DOHH2 (cell line): ENCODE measurements around the gene ADM.

Experiments
- H3F3A ChIP-seq: fragments of 200-600 bp; sonication (generic), shearing (Covaris generic); 2 replicates; pipeline ENCODE4 v1.6.0; 2016; ENCODE audit warnings: antibody characterized with exemption, mild to moderate bottlenecking; ENCODE audit not compliant: control insufficient read depth, insufficient read depth
- H3K27ac ChIP-seq: fragments of 200-600 bp; sonication (generic); 2 replicates; pipeline ENCODE4 v1.5.1; 2014; ENCODE audit warnings: low read depth, mild to moderate bottlenecking, low read length, moderate library complexity
- H3K27me3 ChIP-seq: fragments of 200-600 bp; sonication (generic); 2 replicates; pipeline ENCODE4 v1.6.1; 2014; ENCODE audit warnings: mild to moderate bottlenecking, low read length, mixed read lengths; ENCODE audit not compliant: control insufficient read depth
- H3K36me3 ChIP-seq: fragments of 200-600 bp; sonication (generic); 2 replicates; pipeline ENCODE4 v1.6.1; 2014; ENCODE audit warnings: mild to moderate bottlenecking, low read length, moderate library complexity, mixed read lengths; ENCODE audit not compliant: control insufficient read depth
- H3K4me1 ChIP-seq: fragments of 200-600 bp; sonication (generic); 2 replicates; pipeline ENCODE4 v1.6.1; 2014; ENCODE audit warnings: mild to moderate bottlenecking, low read length, mixed read lengths; ENCODE audit not compliant: control insufficient read depth
- H3K4me2 ChIP-seq: fragments of 200-600 bp; sonication (generic); 2 replicates; pipeline ENCODE4 v1.6.0; 2014; ENCODE audit warnings: mild to moderate bottlenecking, low read length, moderate library complexity
- H3K4me3 ChIP-seq: fragments of 200-600 bp; sonication (generic); 2 replicates; pipeline ENCODE4 v1.5.1; 2014; ENCODE audit warnings: mild to moderate bottlenecking, low read length, mixed read lengths
- H3K79me2 ChIP-seq: fragments of 200-600 bp; sonication (generic); 2 replicates; pipeline ENCODE4 v1.6.1; 2014; ENCODE audit warnings: mild to moderate bottlenecking, low read length, mixed read lengths; ENCODE audit not compliant: control insufficient read depth
- H3K9me2 ChIP-seq: fragments of 200-600 bp; sonication (generic); replicated peaks from 2 replicates; pipeline ENCODE4 v1.6.1; 2014; ENCODE audit warnings: mild to moderate bottlenecking, low read length, mixed read lengths; ENCODE audit not compliant: control insufficient read depth
- H3K9me3 ChIP-seq: fragments of 200-600 bp; sonication (generic); 2 replicates; pipeline ENCODE4 v1.6.1; 2014; ENCODE audit warnings: antibody characterized with exemption, low read length, mixed read lengths; ENCODE audit not compliant: control insufficient read depth, insufficient read depth
- H4K20me1 ChIP-seq: fragments of 200-600 bp; sonication (generic); 2 replicates; pipeline ENCODE4 v1.6.0; 2014; ENCODE audit warnings: low read depth, mild to moderate bottlenecking, antibody characterized with exemption, low read length, moderate library complexity; ENCODE audit not compliant: control insufficient read depth, insufficient read depth
- CTCF ChIP-seq: fragments of 200-600 bp; sonication (generic); IDR thresholded peaks from one replicate; pipeline ENCODE4 v1.5.1; 2014; ENCODE audit warnings: antibody characterized with exemption, mild to moderate bottlenecking, low read depth, low read length; ENCODE audit not compliant: poor library complexity, severe bottlenecking
- EZH2phosphoT487 ChIP-seq: fragments of 200-600 bp; sonication (generic); IDR thresholded peaks from 2 replicates; pipeline ENCODE4 v1.6.1; 2017; ENCODE audit warnings: borderline replicate concordance, mild to moderate bottlenecking, antibody characterized with exemption, low read length, moderate library complexity, mixed read lengths

ADM gene

GRCh38 chr11:10331548-10332289, 26.8 kb downstream of the ADM start:
- Histone ChIP-seq H3F3A (no peaks in the 10 kb centered on the region), H3K27ac (no peak overlapping the region), H3K4me2 (no peak overlapping the region), H3K27me3 (peaks cover 7% of the 10 kb centered on the region; the same call in 1 of the 2 replicates), H3K79me2 (no peaks in the 10 kb centered on the region), H3K9me3 (no peaks in the 10 kb centered on the region), H3K4me3 (no peak overlapping the region), H3K4me1 (0 out of 2 replicates have a peak, but pooled peaks cover 4% of the 10 kb centered on the region), H4K20me1 (no peaks in the 10 kb centered on the region), H3K36me3 (no peaks in the 10 kb centered on the region), H3K9me2 (no peaks in the 10 kb centered on the region)
- TF ChIP-seq CTCF (no peak), EZH2phosphoT487 (no peak)

GRCh38 chr11:10333490-10333889, 28.6 kb downstream of the ADM start:
- Histone ChIP-seq H3K27me3 (peaks cover 3% of the 10 kb centered on the region; the same call in 1 of the 2 replicates), H3F3A (no peaks in the 10 kb centered on the region), H3K27ac (no peak overlapping the region), H3K9me2 (no peaks in the 10 kb centered on the region), H3K4me3 (no peak overlapping the region), H3K79me2 (no peaks in the 10 kb centered on the region), H3K36me3 (no peaks in the 10 kb centered on the region), H4K20me1 (no peaks in the 10 kb centered on the region), H3K4me2 (no peak overlapping the region), H3K4me1 (no peaks in the 10 kb centered on the region), H3K9me3 (no peaks in the 10 kb centered on the region)
- TF ChIP-seq EZH2phosphoT487: no peak
- TF ChIP-seq CTCF: no peak

- Histone ChIP-seq H4K20me1 (no peaks in the 10 kb centered on the region), H3K79me2 (no peaks in the 10 kb centered on the region), H3K4me2 (no peak overlapping the region), H3K36me3 (no peaks in the 10 kb centered on the region), H3K27ac (no peak overlapping the region), H3K4me1 (no peaks in the 10 kb centered on the region), H3K9me2 (no peaks in the 10 kb centered on the region), H3K4me3 (no peak overlapping the region), H3K9me3 (no peaks in the 10 kb centered on the region), H3F3A (no peaks in the 10 kb centered on the region), H3K27me3 (no peaks in the 10 kb centered on the region)
- no peak for TF ChIP-seq EZH2phosphoT487
- TF ChIP-seq CTCF: no peak
Observed at GRCh38 chr11:10338287-10338686, 33.4 kb downstream of the ADM start.
